ENCODE results near the gene OTUD7B. TPM values are rescaled to one million over a fixed set of nuclear protein-coding genes. Genes with fewer than 3 reads are reported as not detected.

The OTUD7B gene
- total RNA-seq, 1 experiment from 2014 or later: 13.3 TPM

DNA sequence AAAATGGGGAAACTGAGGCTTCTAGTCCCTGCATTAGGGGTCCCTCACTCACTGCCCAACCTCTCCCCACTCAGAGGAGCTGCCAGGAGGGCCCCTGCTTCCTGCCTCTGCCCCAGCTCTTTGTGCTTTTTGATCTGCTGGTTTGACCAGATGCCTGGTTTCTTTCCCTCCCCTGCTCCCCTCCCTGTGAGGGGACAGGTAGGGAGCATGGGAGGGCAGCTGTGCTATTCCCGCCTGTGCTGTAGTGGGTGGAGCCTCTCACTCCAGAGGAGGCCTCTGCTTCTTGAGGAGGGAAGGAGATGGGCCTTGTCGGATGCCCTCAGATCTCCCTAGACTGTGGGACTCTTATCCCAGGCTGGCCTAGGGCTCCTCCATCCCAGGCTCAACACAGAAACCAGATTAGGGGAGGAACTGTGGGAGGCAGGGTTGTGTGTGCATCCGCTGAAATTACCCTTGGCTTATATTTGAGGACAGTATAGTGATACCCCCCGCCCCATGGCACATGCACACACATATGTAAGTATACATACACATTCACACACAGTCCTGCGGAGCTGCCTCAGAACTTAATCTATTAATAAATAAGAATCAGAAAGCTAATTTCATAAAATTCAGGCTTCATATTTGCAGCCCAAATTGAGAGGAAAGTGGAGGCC is 106.6 kb downstream of the OTUD7B start:
- no peaks in the 10 kb centered on the region for H3K9me3 ChIP-seq (replicated peaks)
- H3K4me3 ChIP-seq: no peak overlapping the region
- no peaks in the 10 kb centered on the region for H3K4me1 ChIP-seq
- no peaks in the 10 kb centered on the region for H3K27me3 ChIP-seq
- no peaks in the 10 kb centered on the region for H3K36me3 ChIP-seq
- DNase-seq: no peak
- H3K27ac ChIP-seq: no peak overlapping the region

- Histone ChIP-seq H3K27me3 (no peaks in the 10 kb centered on the region), H3K4me1 (no peaks in the 10 kb centered on the region), H3K4me3 (peak within 1 kb of the TSS; percentile 73), H3K27ac (peak within 1 kb of the TSS; percentile 78), H3K9me3 (replicated peaks) (no peaks in the 10 kb centered on the region), H3K36me3 (no peaks in the 10 kb centered on the region)
- DNase-seq: peak; percentile 90 to 92
Observed at GRCh38 chr1:149899460-149900284, 110.9 kb downstream of the OTUD7B start, which contains the start of gene BOLA1. Gene BOLA1 (plus strand): TSS chr1:149899568. CDS start chr1:149900060, 492 bp downstream.

DNA sequence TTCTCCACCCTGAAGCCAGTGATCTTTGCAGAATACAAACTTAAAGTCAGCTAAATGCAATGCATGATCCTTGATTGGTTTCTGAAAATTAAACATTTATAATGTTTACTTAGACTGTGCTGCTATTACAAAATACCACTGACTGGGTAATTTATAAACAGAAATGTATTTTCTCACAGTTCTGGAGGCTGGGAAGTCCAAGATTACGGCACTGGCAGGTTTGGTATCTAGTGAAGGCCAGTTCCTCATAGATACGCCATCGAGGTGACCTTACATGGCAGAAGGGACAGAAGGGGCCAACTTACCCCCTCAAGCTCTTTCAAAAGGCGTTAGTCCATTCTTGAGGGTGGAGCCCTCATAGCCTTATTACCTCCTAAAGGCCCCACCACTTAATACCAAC is 114.0 kb downstream of the OTUD7B start:
- Histone ChIP-seq H3K27me3 (no peaks in the 10 kb centered on the region), H3K4me3 (no peak overlapping the region), H3K4me1 (no peaks in the 10 kb centered on the region), H3K9me3 (replicated peaks) (no peaks in the 10 kb centered on the region), H3K36me3 (no peaks in the 10 kb centered on the region), H3K27ac (no peak overlapping the region)
- DNase-seq: no peak

DNA sequence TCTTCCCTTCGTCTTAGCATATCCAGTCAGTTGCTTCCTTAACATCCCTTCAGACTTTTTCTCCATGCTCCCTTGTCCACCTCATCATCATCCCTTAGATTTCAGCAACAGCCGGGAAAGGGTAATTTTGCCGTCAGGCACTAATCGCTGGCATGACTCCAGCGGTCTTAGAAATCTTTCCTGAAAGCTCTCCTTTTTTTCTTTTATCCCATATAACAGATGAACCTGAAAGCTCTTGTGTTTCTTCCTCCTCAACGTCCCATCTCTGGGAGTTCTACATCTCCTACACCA is 121.6 kb downstream of the OTUD7B start:
- Histone ChIP-seq H3K27ac (peak overlapping the region; percentile 98), H3K27me3 (no peaks in the 10 kb centered on the region; the same call in 1 of the 2 replicates), H3K4me1 (no peaks in the 10 kb centered on the region; the same call in 1 of the 2 replicates), H3K4me3 (peak overlapping the region; percentile 75), H3K9me3 (replicated peaks) (no peaks in the 10 kb centered on the region), H3K36me3 (no peaks in the 10 kb centered on the region)
- peak; percentile 36 to 68 for DNase-seq

DNA sequence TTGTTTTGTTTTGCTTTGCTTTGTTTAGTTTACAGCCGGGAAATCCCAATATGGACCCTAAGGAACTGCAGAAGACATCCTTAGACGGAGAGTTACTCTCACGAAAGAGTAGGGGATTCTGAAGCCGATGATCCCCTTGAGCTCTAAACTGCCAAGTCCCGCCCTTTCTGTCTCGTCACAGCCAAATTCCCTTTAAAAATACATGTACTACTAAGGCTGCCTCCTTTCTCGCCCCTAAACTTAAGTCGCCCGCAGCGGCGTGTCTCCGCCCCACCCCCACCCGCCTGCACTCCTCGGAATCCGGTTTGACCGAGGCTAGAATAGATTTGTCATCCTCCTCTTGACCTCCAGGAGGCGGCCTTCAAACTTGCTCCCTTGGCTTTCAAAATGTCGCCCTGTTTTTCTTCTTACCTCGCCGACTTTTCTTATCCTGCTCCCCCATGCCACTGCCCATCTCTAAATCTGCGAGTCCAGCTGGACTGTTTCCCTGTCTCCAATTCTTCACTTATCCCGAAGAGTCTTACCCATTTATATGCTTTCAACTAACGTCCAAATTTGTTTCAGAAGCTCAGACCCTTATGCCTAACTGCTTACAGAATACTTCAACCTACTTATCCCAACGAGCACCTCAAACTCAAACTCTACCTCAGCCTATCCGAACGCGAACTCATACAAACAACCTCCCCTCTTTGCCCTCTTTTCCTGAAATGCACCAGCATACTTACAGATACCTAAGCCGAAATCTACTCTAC is 122.1 kb downstream of the OTUD7B start:
- Histone ChIP-seq H3K36me3 (no peaks in the 10 kb centered on the region), H3K27ac (peak overlapping the region; percentile 98), H3K4me3 (peak overlapping the region; percentile 75), H3K9me3 (replicated peaks) (no peaks in the 10 kb centered on the region), H3K27me3 (no peaks in the 10 kb centered on the region; the same call in 1 of the 2 replicates), H3K4me1 (no peaks in the 10 kb centered on the region; the same call in 1 of the 2 replicates)
- DNase-seq: peak; percentile 83 to 90

Other genes with a start within 250 kb of the OTUD7B start
- gene FCGR1A, start 228.0 kb downstream of the OTUD7B start, total RNA-seq (2014; rRNA removed; shearing (Covaris generic)): not detected in 2 replicates
- 5.0 and 6.3 TPM in 2 replicates for gene BOLA1, start 111.2 kb downstream of the OTUD7B start, total RNA-seq (2014; rRNA removed; shearing (Covaris generic))
- 17.4 and 20.0 TPM in 2 replicates for gene SV2A, start 92.9 kb downstream of the OTUD7B start, total RNA-seq (2014; rRNA removed; shearing (Covaris generic))
- 32.6 and 34.9 TPM in 2 replicates for gene SF3B4, start 82.9 kb downstream of the OTUD7B start, total RNA-seq (2014; rRNA removed; shearing (Covaris generic))
- 2.2 and 3.0 TPM in 2 replicates for gene MTMR11, start 73.8 kb downstream of the OTUD7B start, total RNA-seq (2014; rRNA removed; shearing (Covaris generic))
- gene VPS45, start 57.0 kb upstream of the OTUD7B start, total RNA-seq (2014; rRNA removed; shearing (Covaris generic)): 41.5 and 49.5 TPM in 2 replicates
- gene PLEKHO1, start 139.2 kb upstream of the OTUD7B start, total RNA-seq (2014; rRNA removed; shearing (Covaris generic)): 50.0 and 54.4 TPM in 2 replicates
- 85.9 and 92.1 TPM in 2 replicates for gene ANP32E, start 225.4 kb upstream of the OTUD7B start, total RNA-seq (2014; rRNA removed; shearing (Covaris generic))
- 3.9 and 4.7 TPM in 2 replicates for gene CA14, start 247.0 kb upstream of the OTUD7B start, total RNA-seq (2014; rRNA removed; shearing (Covaris generic))

Data from SJCRH30 (cell line).